T follicular helper cell (primary cell): ENCODE results near the gene TRIP11.

Source experiments
- DNase-seq: peaks from one replicate; pipeline ENCODE4 v3.0.0-alpha.2; 2020; ENCODE audit warnings: low read depth

The TRIP11 gene

GRCh38 chr14:91955168-91955567, 84.7 kb downstream of the TRIP11 start:
- no peak for DNase-seq

- DNase-seq: no peak
Observed at GRCh38 chr14:91953170-91953985, 86.5 kb downstream of the TRIP11 start.

GRCh38 chr14:91947475-91948184, 92.2 kb downstream of the TRIP11 start, which contains the start of gene FBLN5:
TSS of gene FBLN5 (minus strand) at chr14:91947694. CDS start at chr14:91947229, 465 bp downstream.
- DNase-seq: no peak

GRCh38 chr14:91946622-91947474, 93.0 kb downstream of the TRIP11 start:
- DNase-seq: no peak

- no peak for DNase-seq
Observed at GRCh38 chr14:91945751-91946621, 93.9 kb downstream of the TRIP11 start.

- DNase-seq: no peak
Observed at GRCh38 chr14:91942946-91943345, 96.9 kb downstream of the TRIP11 start.

- DNase-seq: no peak
Observed at GRCh38 chr14:91942128-91942527, 97.7 kb downstream of the TRIP11 start.

GRCh38 chr14:91940209-91940608, 99.7 kb downstream of the TRIP11 start:
- DNase-seq: no peak

GRCh38 chr14:91935586-91935985, 104.3 kb downstream of the TRIP11 start:
- no peak for DNase-seq

GRCh38 chr14:91934554-91935285, 105.1 kb downstream of the TRIP11 start:
- no peak for DNase-seq

- no peak for DNase-seq
Observed at GRCh38 chr14:91931478-91932088, 108.3 kb downstream of the TRIP11 start.

GRCh38 chr14:91929700-91930099, 110.2 kb downstream of the TRIP11 start:
- DNase-seq: no peak

- no peak for DNase-seq
Observed at GRCh38 chr14:91927800-91928199, 112.1 kb downstream of the TRIP11 start.

GRCh38 chr14:91927191-91927590, 112.7 kb downstream of the TRIP11 start:
- DNase-seq: no peak

- no peak for DNase-seq
Observed at GRCh38 chr14:91926131-91926890, 113.5 kb downstream of the TRIP11 start.

- DNase-seq: no peak
Observed at GRCh38 chr14:91925727-91926121, 114.1 kb downstream of the TRIP11 start.

GRCh38 chr14:91925001-91925726, 114.7 kb downstream of the TRIP11 start:
- no peak for DNase-seq

GRCh38 chr14:91920526-91920925, 119.3 kb downstream of the TRIP11 start:
- DNase-seq: no peak

- no peak for DNase-seq
Observed at GRCh38 chr14:91919814-91920213, 120.0 kb downstream of the TRIP11 start.
